NAMALWA (cell line): Measurements from ENCODE around the gene CLCA2.

Experiments used
- DNase-seq: peaks from one replicate; pipeline ENCODE4 v3.0.0-alpha.2; 2015; ENCODE audit warnings: low spot score

Gene CLCA2

DNA sequence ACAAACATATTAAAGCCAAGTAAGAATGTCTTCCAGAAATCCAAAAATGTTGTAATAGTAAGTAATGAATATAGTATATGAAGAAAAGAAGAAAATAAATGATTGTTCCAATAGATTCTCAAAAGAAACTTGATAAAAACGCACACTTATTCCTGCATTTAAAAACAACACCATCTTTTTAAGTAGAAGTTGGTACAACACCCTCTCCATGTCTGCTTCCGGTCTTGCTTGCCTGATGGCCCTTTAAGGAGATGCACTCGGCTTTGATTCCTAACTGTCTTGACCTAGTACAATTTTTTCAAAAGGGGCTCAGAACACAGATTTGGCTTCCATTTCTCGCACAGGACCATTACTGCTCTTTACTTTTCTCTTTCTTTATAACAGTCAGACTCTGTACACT lies 53.7 kb downstream of the CLCA2 start:
- DNase-seq, result no peak

GRCh38 chr1:86478416-86479156 lies 54.6 kb downstream of the CLCA2 start:
- DNase-seq, result no peak

GRCh38 chr1:86481966-86482365 lies 58.0 kb downstream of the CLCA2 start:
- DNase-seq, result no peak

- DNase-seq, result no peak
Observed at GRCh38 chr1:86487131-86487810, 63.3 kb downstream of the CLCA2 start.

DNA sequence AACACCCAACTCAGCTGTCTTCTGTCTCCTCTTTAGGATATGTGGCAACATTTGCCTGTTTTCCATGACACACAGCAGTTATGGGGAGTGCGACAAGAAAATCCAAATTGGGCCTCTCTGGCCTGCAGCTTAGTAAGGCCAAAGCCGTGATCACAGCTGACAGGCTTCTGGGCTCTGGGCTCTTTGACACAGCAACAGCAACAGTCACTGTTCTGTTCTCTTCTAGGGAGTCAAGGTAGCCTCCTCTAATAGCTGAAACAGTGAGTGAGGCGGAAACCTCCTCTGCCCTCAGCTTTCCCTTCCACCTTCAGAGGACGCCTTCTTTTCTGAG lies 63.8 kb downstream of the CLCA2 start:
- no peak for DNase-seq

DNA sequence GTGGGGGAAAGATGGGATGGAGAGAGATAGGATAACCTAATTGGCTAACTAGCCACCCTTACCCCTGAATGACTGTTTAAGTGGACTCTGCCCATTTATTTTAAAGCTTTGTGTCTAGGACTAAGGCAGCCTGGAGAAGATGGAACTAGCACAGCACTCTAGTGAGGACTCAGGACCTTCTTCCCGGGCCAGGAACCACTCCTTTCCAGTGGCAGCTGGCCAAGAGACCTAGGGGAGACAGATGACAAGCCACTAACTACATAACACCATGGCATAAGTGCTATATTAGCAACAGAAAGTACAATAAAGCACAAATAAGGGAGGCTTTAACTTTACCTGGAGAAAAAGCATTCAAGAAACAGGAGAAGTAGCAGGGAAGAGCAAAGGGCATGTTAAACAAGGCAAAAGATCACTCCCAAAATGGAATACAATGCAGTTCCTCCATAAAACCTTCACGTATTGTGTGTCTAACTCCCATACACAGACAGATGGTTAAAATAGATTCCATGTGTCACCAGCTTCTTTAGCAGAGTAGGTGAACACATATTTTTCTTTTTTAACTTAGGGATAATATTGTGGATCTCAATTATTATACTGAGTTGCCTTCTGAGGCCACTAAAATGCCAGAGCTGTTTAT lies 65.4 kb downstream of the CLCA2 start:
- no peak for DNase-seq

- no peak for DNase-seq
Observed at GRCh38 chr1:86491171-86491950, 67.4 kb downstream of the CLCA2 start.

DNA sequence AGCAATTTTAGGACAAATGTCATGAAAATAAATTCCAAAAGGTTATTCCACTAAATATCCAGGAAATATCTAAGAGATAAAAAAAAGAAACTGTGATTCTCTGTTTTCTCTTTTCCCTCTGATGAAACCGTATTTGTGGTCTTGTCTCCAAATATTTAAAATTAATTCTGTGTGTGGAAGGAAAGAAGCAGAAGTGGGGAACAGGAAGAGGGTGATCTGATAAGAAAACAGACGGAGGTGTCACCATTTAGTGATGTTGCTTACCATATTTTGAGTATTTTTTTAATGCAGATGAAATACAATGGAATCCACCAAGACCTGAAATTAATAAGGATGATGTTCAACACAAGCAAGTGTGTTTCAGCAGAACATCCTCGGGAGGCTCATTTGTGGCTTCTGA lies 74.3 kb downstream of the CLCA2 start:
- DNase-seq, result no peak

DNA sequence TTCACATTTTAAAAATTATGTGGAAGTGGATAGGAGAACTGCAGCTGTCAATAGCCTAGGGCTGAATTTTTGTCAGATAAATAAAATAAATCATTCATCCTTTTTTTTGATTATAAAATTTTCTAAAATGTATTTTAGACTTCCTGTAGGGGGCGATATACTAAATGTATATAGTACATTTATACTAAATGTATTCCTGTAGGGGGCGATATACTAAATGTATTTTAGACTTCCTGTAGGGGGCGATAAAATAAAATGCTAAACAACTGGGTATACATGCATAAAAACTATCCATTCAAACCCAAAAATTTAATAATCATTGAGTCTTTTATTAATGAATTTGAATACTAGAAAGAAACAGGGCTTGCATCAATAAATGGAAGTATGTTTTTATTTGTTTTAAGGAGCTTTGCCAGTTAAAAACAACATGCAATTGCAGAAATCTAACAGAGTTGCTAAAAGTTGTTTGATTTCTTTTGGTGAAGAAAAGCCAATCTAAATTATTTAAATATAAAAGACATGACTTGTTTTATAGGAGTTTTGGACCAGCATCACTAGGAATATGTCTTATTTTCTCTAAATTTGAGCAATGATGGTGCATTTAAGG lies 76.1 kb downstream of the CLCA2 start:
- peak; percentile 70 for DNase-seq

GRCh38 chr1:86500714-86501113 lies 76.7 kb downstream of the CLCA2 start:
- no peak for DNase-seq

- DNase-seq, result peak; percentile 73
Observed at GRCh38 chr1:86502125-86502646, 78.2 kb downstream of the CLCA2 start.

DNA sequence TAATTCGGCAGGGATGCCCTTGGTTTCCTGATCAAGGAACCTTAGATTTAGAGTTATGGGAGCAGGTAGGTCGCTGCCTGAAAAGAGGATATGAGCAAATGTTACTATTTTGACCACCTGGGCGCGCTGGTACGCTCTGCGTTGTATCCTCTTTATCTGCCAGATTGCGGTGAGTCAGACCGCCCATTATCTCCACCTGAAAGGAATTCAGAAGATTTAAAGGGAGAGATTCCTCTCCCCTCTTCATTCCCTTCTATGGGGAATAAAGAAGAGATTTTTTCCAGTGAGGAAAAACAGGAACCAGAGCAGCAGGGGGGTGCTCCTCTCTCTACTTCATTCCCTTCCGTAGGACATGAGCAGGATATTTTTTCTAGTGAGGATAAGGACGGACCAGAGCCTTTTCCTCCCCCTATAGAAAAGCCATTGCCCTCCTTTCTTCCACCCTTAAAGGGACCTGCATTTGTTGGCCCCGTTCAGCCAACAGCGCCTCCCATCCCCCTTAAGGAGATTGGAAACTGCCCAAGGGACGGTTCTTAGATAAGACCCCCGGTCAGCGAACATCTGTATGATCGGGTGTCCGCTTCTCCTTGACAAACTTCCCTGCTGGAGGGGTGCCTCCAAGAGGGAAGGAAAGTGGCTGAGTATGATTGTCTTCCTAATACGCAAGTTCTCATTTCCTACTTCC lies 78.9 kb downstream of the CLCA2 start:
- DNase-seq, result peak; percentile 12

- DNase-seq, result no peak
Observed at GRCh38 chr1:86503406-86504136, 79.6 kb downstream of the CLCA2 start.

GRCh38 chr1:86504137-86504479 lies 80.1 kb downstream of the CLCA2 start:
- DNase-seq, result no peak

DNA sequence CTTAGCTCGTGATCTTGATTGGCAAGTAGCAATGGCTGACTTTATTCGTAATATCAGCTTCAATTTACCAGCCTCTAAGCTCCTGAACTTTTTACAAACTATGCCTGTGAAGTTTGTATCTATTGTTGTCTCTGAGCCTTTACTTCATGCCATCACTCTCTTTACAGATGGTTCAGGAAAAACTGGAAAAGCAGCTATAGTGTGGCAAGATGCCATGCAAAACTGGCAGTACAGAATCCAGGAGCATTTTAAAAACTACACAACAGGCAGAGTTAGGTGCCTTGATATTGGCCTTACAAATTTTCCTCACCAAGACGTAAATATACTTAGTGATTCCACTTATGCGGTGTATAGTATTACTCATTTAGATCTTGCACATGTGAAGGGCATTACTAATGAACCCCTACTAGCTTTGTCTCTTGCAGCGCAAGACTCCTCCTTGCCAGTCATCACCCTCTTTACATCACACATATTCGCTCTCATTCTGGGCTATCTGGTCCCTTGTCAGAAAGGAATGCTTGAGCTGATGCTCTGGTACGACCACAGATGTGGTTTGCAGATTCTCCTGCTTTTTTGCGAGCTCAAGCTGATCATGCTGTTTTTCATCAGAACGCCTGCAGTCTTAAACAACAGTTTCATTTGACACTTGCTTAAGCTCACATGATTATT lies 81.1 kb downstream of the CLCA2 start:
- no peak for DNase-seq

DNA sequence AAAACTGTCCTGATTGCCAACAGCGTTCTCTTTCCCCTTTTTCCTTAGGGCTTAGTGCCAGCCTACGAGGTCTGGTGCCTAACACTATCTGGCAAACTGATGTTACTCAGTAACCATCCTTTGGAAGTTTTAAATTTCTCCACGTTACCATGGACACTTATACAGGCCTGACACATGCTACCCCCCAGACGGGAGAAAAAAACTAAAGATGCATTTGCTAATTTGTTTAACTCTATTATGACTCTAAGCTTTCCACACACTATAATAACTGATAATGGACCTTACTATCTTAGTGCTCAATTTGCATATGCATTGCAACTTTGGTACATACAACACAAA lies 81.6 kb downstream of the CLCA2 start:
- no peak for DNase-seq
